Measurements from ENCODE around the gene ANKFN1. TPM values are rescaled to one million over a fixed set of nuclear protein-coding genes. Genes with fewer than 3 reads are reported as not detected.
A peak's percentile ranks its signal among the peaks of the same experiment; 100 is the strongest.

The ANKFN1 gene
- total RNA-seq, 1 donor from 2014 or later: not detected

- Histone ChIP-seq H3K9me3 (ENCODE audit: insufficient read depth, low read depth, low read length) (no peaks in the 10 kb centered on the region), H2AFZ (ENCODE audit: low read depth, low read length) (peak overlapping the region; percentile 20), H3K4me2 (ENCODE audit: low read length) (peak overlapping the region; percentile 28), H3K9ac (ENCODE audit: low read length) (no peak overlapping the region), H3K79me2 (ENCODE audit: insufficient read depth, low read length) (no peaks in the 10 kb centered on the region), H3K4me1 (ENCODE audit: insufficient read depth, low read length) (peaks cover 4% of the 10 kb centered on the region), H3K27me3 (ENCODE audit: insufficient read depth, low read length) (no peaks in the 10 kb centered on the region), H3K4me3 (ENCODE audit: insufficient read depth, low read depth, low read length) (no peak overlapping the region), H3K36me3 (ENCODE audit: insufficient read depth, low read length) (no peaks in the 10 kb centered on the region), H3K27ac (ENCODE audit: low read depth, low read length) (no peak overlapping the region), H4K20me1 (ENCODE audit: insufficient read depth, low read length) (no peaks in the 10 kb centered on the region)
- peaks cover 2% of the 10 kb centered on the region for H3K27me3 Mint-ChIP-seq (ENCODE audit: low read depth, unreplicated experiment)
- no peak for FAIRE-seq
- TF ChIP-seq EZH2 (IDR thresholded peaks at IDR 0.05; ENCODE audit: insufficient read depth, low read length): no peak
- TF ChIP-seq, protein P1, sequence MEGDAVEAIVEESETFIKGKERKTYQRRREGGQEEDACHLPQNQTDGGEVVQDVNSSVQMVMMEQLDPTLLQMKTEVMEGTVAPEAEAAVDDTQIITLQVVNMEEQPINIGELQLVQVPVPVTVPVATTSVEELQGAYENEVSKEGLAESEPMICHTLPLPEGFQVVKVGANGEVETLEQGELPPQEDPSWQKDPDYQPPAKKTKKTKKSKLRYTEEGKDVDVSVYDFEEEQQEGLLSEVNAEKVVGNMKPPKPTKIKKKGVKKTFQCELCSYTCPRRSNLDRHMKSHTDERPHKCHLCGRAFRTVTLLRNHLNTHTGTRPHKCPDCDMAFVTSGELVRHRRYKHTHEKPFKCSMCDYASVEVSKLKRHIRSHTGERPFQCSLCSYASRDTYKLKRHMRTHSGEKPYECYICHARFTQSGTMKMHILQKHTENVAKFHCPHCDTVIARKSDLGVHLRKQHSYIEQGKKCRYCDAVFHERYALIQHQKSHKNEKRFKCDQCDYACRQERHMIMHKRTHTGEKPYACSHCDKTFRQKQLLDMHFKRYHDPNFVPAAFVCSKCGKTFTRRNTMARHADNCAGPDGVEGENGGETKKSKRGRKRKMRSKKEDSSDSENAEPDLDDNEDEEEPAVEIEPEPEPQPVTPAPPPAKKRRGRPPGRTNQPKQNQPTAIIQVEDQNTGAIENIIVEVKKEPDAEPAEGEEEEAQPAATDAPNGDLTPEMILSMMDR (IDR thresholded peaks at IDR 0.05; ENCODE audit: insufficient read depth, low read depth, low read length): no peak
- peak; percentile 48 for DNase-seq (ENCODE audit: low read depth)
- H3K9me3 Mint-ChIP-seq (ENCODE audit: unreplicated experiment): no peaks in the 10 kb centered on the region
- H3K27ac Mint-ChIP-seq (ENCODE audit: unreplicated experiment): no peak overlapping the region
- H3K36me3 Mint-ChIP-seq (ENCODE audit: low read depth, unreplicated experiment): no peaks in the 10 kb centered on the region
- no peaks in the 10 kb centered on the region for H3K4me1 Mint-ChIP-seq (ENCODE audit: low read depth, unreplicated experiment)
- H3K4me3 Mint-ChIP-seq (ENCODE audit: unreplicated experiment): no peak overlapping the region
These were observed 59.8 kb downstream of the ANKFN1 start for GRCh38 chr17:56213031-56213430.

DNA sequence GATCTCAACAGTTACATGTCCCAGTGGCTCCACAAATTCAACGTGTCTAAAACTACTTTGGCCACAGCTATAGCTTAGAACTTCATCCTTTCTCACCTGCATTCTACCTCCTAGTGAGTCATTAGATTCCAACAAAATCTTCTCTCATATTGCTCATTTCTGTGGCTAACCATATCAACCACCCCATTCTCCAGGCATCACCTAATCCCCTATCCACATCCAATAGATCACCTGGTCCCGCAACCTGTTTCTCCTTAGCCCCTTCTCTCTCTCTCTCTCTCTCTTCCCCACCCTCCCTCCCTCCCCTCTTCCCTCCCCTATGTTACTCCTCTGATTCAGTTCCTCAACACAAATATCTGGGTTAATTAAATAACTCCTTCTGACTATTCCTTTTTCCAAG is 64.6 kb downstream of the ANKFN1 start:
- peaks cover 4% of the 10 kb centered on the region for H3K4me1 Mint-ChIP-seq (ENCODE audit: low read depth, unreplicated experiment)
- DNase-seq (ENCODE audit: low read depth) (no peak), FAIRE-seq (no peak)
- H3K4me1 ChIP-seq (ENCODE audit: insufficient read depth, low read length): peaks cover 4% of the 10 kb centered on the region
- no peak overlapping the region for H2AFZ ChIP-seq (ENCODE audit: low read depth, low read length)
- TF ChIP-seq, protein P1 (IDR thresholded peaks at IDR 0.05; ENCODE audit: insufficient read depth, low read depth, low read length): no peak
- no peak for TF ChIP-seq EZH2 (IDR thresholded peaks at IDR 0.05; ENCODE audit: insufficient read depth, low read length)
- no peak overlapping the region for H3K9ac ChIP-seq (ENCODE audit: low read length)
- H3K36me3 ChIP-seq (ENCODE audit: insufficient read depth, low read length): no peaks in the 10 kb centered on the region
- no peak overlapping the region for H3K27ac Mint-ChIP-seq (ENCODE audit: unreplicated experiment)
- H3K9me3 Mint-ChIP-seq (ENCODE audit: unreplicated experiment): no peaks in the 10 kb centered on the region
- H3K36me3 Mint-ChIP-seq (ENCODE audit: low read depth, unreplicated experiment): no peaks in the 10 kb centered on the region
- H3K27me3 Mint-ChIP-seq (ENCODE audit: low read depth, unreplicated experiment): peaks cover 2% of the 10 kb centered on the region
- H3K4me3 ChIP-seq (ENCODE audit: insufficient read depth, low read depth, low read length): no peak overlapping the region
- no peak overlapping the region for H3K4me2 ChIP-seq (ENCODE audit: low read length)
- H3K79me2 ChIP-seq (ENCODE audit: insufficient read depth, low read length): no peaks in the 10 kb centered on the region
- H3K9me3 ChIP-seq (ENCODE audit: insufficient read depth, low read depth, low read length): no peaks in the 10 kb centered on the region
- no peaks in the 10 kb centered on the region for H3K27me3 ChIP-seq (ENCODE audit: insufficient read depth, low read length)
- no peak overlapping the region for H3K4me3 Mint-ChIP-seq (ENCODE audit: unreplicated experiment)
- H3K27ac ChIP-seq (ENCODE audit: low read depth, low read length): no peak overlapping the region
- no peaks in the 10 kb centered on the region for H4K20me1 ChIP-seq (ENCODE audit: insufficient read depth, low read length)

- no peaks in the 10 kb centered on the region for H3K27me3 ChIP-seq (ENCODE audit: insufficient read depth, low read length)
- H3K4me3 ChIP-seq (ENCODE audit: insufficient read depth, low read depth, low read length): no peak overlapping the region
- no peak for TF ChIP-seq EZH2 (IDR thresholded peaks at IDR 0.05; ENCODE audit: insufficient read depth, low read length)
- TF ChIP-seq, protein P1 (IDR thresholded peaks at IDR 0.05; ENCODE audit: insufficient read depth, low read depth, low read length): no peak
- H2AFZ ChIP-seq (ENCODE audit: low read depth, low read length): no peak overlapping the region
- H3K79me2 ChIP-seq (ENCODE audit: insufficient read depth, low read length): no peaks in the 10 kb centered on the region
- H3K9ac ChIP-seq (ENCODE audit: low read length): no peak overlapping the region
- Mint-ChIP-seq H3K4me1 (ENCODE audit: low read depth, unreplicated experiment) (peaks cover 4% of the 10 kb centered on the region), H3K36me3 (ENCODE audit: low read depth, unreplicated experiment) (no peaks in the 10 kb centered on the region), H3K27me3 (ENCODE audit: low read depth, unreplicated experiment) (no peaks in the 10 kb centered on the region), H3K9me3 (ENCODE audit: unreplicated experiment) (no peaks in the 10 kb centered on the region), H3K4me3 (ENCODE audit: unreplicated experiment) (no peak overlapping the region), H3K27ac (ENCODE audit: unreplicated experiment) (no peak overlapping the region)
- H3K4me1 ChIP-seq (ENCODE audit: insufficient read depth, low read length): no peaks in the 10 kb centered on the region
- peak; percentile 10 for DNase-seq (ENCODE audit: low read depth)
- FAIRE-seq: no peak
- no peaks in the 10 kb centered on the region for H3K9me3 ChIP-seq (ENCODE audit: insufficient read depth, low read depth, low read length)
- no peaks in the 10 kb centered on the region for H4K20me1 ChIP-seq (ENCODE audit: insufficient read depth, low read length)
- no peak overlapping the region for H3K27ac ChIP-seq (ENCODE audit: low read depth, low read length)
- H3K36me3 ChIP-seq (ENCODE audit: insufficient read depth, low read length): no peaks in the 10 kb centered on the region
- no peak overlapping the region for H3K4me2 ChIP-seq (ENCODE audit: low read length)
These were observed 69.0 kb downstream of the ANKFN1 start for GRCh38 chr17:56222255-56222654.
